OCI-M1 (cell line): ENCODE results near the gene TTLL9.

Source experiments
- DNase-seq: peaks from one replicate; lab custom pipeline; 2025; lab: John Stamatoyannopoulos, UW

The TTLL9 gene

DNA sequence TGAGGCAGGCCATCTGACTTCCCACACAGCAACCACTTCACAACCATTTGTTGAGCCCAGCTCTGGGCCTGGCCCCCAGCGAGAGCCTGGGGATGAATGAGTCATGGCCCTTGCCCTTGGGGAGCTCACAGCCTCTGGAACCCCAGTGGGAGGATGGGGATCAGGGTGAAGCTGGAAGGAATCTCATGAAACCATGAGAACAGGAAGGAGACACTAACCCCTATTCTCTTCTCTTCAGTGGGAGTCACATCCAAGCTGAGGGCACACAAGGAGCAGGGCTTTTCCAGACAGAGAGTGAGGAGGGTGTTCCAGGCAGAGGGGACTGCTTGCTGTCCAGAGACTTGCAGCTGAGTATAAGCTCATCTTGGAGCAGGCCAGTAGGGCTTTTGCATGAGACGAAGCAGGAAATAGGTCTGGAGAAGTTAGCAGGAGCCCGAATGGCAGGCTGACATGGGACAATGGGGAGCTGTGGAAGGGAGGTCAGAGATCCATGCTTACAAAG is 32.5 kb upstream of the TTLL9 start:
- peak; percentile 15 for DNase-seq

DNA sequence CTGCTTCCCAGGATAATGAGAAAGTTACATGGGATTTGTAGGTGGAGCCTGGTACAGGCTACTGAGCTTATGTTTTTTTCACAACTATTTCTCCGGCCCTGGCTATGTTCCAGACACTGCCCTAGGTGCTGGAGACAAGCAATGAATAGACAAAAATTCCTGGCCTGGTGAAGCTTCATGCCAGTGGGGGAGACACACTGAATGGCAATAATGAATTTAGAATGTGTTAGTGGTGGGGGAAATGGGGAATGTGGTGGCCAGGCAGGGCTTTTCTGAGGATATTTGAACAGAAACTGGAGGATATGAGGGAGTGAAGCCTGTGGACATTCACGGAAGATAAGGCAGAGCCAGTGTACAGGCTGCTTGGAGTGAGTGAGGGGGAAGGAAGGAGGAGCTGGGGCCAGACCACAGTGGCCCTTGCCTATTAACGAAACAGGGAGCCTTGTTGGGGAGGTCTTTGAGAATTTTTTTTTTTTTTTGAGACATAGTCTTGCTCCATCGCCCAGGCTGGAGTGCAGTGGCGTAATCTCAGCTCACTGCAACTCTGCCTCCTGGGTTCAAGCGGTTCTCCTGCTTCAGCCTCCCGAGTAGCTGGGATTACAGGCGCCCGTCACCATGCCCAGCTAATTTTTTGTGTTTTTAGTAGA is 31.7 kb upstream of the TTLL9 start:
- DNase-seq, result peak; percentile 58

DNA sequence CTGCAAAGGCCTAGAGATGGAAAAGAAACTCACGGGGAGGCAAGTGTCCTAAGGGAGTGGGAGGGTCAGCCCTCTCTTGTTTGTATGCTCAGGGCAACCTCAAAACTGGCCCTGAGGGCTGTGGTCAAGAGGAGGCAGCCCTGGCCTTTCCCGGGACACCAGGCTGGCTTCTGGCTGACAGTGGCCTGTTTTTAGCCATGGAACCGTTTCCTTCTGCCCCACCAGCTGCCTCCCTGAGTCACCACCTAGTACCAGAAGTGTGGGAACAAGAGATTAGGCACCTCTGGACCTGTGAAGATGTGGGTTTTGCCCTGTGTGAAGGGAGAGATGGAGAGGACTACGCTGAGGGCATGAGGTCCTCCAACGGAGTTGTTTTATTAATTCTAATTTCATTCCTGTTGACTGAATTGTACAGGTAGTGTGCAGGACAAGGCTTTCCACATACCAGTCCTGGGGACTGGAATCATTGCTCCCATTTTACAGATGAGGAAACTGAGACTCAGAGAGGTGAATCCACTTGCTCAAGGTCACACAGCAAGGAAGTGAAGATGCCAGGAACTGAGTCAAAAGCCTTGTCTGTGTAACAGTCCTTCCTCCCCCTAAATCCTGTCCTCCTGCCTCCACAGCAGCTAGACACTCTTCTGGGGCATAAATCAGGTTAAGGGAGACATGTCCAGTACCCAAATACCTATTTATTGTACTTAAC is 30.5 kb upstream of the TTLL9 start:
- no peak for DNase-seq

DNA sequence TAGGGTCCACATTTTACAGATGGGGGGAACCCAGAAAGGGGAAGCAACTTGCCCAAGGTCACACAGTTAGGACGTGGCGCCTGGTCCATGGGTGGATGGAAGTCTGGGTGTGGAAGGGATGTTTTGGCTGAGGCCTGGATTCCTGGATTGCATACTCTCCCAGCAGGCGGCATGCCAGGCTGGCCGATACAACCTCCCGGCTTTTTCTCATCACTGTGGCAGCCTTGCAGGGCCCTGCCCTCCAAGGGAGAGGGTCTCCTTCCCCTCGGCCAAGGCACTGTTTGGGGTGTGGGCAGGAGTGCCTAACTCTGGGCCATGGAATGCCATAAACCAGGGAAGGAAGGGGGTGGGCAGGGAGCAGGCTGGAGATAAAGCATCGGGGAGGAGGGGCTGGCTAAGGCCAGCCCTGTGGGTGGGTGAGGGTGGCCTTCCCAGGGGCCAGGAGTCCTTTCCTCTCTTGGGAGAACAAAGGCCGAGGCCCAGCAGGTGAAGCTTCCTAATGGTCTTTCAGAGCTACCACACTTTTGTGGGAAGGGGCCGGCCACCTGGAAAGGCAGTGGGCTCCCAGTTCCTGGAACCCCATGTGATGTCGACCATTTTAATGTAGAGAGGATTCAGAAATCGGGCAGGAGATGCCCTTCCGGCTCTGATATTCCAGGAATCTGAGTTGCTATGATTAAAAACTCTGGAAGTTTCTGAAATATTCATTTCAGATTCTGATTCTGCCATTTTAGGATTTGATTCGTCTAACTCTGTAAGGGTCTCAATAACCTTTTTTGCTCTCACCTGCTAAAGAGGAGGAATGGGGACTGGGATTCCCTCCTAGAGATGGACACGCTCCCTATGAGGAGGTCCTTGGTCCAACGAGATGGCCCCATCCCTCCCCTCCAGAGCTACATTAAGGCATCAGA is 29.3 kb upstream of the TTLL9 start:
- DNase-seq, result no peak

DNA sequence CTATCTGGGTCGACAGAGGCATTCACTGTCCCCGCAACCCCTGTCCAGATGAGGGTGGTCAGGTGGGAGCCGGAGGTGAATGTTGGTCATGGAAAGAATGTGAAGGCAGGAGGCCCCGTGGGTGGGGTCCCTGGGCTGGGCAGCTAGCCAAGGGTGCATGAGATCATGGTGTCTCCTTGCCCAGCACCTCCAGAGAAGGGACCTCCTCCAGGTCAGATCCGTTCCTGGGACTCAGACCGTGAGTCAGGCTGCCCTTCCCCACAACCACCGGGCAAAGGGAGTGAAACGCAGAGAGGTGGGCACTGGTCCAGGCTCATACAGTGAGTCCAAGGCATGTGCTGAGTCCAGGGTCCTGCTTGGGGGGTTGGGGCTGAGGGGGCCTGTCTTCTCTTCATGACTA is 28.5 kb upstream of the TTLL9 start:
- DNase-seq, result no peak

DNA sequence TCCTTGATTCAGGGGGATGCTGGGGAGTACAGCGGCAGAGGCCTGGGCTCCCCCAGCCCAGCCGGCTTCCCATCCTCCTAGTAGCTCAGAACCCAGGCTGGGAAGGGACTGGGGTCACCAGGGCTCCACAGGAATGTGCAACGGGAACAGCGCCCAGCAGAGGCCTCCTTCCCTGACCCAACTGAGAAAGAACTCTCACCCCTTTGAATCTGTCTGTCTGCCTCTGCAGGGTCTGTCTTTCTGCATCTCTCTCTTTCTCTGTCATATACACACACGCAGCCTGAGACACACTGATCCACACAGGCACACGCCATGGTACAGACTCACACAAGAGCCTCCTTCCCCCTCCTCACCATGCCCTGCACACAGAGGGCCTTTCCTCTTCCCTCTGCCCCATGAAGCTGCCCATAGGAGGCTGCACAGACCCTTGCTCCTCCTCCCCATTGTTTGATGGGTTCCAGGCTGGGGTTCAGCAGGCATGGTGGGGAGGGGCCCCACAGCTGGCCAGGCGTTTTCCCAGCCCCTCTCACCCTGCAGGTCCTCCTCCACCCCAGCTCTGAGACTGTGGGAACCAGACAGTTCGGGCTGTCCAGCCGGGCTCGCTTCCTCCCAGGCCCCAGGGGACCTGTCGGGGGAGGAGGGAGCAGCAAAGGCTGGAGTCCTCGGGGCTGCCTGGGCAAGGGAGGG is 27.8 kb upstream of the TTLL9 start:
- no peak for DNase-seq

DNA sequence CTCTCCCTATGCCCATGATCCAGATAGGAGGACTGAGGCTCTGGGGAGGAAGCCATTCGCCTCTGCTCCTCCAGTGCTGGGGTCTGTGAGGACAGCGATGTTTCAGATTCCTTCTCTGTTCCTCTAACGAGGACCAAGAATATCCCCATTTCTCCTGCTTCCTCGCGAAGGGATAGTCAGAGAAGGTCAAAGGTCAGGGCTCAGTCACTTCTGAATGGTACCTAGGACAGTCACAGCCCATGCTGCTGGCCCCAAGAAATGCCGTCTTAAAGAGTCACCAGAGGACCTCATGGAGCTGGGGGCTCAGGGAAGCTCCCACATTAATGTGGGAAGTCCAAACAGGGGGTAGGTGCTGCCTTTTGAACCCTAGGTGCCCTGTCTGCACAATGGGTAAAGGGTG is 27.1 kb upstream of the TTLL9 start:
- no peak for DNase-seq

DNA sequence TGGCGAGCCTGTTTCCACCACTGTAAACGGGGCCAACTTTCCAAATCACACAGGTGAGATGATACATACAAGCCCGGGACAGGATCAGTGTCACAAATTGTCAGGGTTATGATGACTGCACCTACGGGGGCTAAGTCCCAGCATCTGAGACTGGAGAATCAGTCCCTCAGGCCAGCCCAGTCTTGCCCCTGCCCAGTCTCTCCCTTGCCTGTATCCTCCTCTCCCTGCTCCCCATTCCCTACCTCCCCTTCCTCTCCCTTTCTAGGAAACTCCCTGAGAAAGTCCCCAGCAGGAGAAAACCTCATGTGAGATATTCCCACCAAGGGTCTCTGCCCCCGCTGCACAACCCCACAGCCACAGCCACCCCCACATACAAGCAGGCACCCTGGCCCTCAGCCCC is 26.6 kb upstream of the TTLL9 start:
- DNase-seq, result no peak

DNA sequence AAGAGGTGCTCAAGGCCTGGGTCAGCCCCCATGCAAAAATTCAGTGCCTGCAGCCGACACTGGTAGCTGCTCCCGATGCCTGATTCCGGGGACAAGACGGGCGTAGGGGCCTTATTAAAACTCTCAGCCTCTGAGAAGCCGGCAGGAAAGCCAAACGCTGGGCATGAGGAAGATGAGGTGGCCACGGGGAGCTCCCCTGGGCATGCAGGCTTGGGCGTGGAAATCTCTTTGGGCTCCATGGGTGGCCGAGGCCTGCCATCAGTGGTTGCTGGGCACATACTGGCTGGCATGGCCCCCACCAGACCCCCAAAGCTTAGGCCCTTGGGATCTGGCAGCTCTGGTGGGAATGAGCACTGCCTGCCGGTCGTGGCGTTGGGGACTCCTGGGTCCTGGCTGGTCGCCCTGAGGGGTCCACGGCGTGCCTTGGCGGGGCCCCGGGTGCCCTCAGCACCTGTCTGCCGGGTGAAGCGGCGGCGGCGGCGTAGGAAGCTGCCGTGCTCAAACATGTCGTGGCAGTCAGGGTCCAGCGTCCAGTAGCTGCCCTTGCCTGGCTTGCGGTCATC is 25.6 kb upstream of the TTLL9 start:
- DNase-seq, result no peak

DNA sequence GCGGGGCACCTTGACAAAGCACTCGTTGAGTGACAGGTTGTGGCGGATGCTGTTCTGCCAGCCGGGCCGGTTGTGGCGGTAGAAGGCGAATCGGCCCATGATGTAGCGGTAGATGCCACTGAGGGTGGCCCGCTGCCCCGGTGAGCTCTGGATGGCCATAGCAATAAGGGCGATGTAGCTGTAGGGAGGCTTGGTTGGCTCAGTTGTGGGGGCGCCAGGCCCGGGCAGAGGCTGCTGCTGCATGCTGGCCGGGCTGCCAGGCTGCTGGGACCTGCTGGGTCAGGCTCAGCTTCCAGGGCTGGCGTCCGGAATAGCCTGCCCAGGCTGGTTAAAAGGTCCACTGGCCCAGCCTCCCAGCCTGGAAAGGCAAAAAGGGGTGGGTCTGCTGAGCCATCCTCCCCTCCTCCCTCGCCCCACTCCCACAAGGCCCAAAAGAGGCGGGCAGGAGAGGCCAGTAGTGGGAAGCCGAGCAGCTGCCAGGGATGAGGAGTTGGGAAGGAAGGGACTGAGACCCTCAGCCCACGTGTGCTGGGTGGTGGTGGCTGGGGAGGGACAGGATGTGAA is 25.1 kb upstream of the TTLL9 start, which contains the start of gene FOXS1:
FOXS1 (minus strand) TSS at position 305 of the 564 bp plus-strand sequence; CDS start at position 243, 62 bp downstream.
- DNase-seq, result no peak

DNA sequence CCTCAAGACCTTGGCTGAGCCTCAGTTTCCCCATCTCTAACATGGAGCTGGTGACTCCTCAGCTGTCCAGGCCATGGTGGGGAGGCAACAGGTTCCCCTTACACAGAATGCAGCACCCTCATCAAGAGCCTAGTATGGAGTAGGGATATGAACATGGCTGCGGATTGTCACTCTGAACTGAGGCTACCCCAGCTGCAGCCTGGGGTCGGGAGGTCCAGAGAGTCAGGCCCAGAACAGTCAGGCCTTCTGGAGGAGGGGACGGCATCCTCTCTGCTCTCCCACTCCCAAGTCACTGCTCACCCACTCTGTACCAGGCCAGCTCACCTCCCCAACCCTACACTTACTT is 23.7 kb upstream of the TTLL9 start:
- DNase-seq, result no peak

DNA sequence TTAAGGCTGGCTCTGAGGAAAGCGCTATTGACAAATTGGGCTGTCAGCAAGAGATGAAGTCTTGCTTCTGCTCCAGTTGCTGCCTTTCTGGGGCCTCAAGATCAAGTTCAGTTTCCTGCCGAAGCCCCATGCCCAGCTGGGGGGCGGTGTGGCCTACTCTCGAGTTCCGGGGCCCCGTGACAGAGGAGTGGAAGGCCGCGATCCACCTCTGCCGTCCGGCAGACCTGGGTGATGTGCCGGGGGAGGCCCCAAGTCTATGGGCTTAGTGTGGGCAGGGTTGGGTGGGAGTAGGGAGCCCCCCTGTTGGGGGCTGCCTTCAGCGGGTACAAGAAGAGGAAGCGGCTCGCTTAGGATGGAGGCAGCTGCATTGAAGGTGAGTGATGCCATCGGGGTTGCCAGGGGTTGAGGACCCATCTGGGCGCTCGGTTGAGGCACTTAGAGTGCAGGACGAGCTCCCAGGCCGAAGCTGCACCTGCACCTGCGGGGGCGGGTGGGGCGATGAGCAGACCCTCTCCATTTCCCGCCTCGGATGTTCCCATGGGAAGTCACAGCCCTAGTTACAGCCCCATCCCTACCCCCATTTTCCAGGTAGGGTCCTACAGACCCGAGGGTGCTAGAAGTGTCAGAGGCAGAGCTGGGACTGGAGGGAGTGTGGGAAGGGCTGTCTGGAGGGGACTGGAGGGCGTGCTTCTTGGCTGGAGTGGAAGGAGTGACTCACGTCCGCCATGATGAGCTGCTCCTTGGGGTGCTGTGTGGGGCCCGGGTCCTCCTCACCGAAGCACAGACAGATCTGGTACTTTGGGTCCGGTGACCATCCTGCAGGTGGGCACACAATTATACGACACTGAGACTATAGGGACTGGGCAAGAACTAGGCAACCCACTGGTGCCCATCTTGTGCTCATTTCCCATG is 22.1 kb upstream of the TTLL9 start:
- no peak for DNase-seq

DNA sequence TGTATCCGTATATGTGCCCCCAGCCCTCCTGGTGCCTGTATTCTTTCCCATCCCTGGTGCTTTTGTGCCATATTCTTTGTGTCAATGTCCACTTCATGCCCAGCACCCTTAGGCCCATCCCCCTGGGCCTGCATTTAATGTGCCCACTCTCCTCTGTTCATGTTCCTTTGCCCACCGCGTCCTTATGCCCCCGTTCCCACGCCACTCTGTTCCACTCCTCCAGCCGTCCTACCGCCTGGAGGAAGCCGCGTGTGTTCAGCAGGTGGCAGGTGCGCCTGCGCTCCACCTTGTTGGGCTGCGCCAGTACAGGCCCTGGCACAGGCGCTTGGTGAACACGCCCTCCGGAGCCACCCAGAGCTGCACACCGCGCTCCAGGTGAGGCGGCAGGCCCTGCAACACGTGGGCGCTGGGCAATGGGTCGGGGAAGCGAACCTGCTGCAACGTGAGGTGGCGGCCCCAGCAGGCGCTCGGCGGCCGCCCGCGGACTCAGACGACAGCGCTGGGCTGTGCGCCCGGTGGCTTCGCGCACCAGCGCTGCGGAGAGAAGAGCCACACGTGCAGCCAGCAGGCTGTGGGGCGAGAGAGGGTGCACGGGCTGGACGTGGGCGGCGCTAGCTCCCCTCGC is 21.0 kb upstream of the TTLL9 start:
- DNase-seq, result no peak

DNA sequence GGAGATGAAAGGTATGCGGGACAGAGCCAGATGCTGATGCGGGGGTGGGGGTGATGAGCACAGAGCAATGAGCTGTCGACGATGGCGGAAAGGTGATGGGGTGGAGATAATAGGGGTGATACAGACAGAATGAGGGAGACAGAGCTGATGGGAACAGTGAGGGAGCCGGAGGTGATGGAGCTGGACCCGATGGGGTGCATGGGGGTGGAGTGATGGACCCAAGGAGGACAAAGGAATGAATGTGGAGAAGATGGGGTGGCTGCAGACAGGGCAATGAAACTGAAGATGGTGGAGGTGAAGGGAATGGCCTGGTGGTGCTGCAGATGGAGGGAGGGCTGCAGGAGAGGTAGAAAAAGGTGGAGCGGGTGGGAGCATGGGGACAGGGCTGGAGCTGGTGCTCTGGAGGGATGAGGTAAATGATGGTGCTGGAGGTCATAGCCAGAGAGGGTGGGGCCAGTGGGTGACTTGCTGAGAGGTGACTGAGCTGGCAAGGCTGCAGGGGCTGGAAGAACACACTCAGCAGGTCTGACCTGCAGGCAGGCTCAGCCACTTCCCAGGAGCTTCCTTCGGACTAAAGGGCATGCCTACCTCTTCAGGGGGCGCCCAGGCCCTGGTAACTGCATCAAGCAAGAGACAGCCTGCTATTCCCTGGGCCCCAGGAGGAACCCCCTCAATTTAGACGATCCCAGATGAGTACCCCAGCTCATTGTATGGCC is 19.0 kb upstream of the TTLL9 start:
- no peak for DNase-seq

DNA sequence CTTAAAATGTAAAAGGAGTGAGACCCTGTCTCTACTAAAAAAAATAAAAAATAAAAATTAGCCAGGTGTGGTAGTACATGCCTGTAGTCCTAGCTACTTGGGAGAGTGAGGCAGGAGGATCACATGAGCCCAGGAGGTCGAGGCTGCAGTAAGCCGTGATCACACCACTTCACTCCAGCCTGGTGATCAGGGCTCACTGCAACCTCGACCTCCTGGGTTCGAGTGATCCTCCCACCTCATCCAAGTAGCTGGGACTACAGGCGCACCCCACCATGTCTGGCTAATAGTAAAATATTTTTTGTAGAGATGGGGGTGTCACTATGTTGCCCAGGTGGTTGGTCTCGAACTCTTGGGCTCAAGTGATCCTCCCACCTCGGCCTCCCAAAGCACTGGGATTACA is 17.0 kb upstream of the TTLL9 start:
- no peak for DNase-seq

DNA sequence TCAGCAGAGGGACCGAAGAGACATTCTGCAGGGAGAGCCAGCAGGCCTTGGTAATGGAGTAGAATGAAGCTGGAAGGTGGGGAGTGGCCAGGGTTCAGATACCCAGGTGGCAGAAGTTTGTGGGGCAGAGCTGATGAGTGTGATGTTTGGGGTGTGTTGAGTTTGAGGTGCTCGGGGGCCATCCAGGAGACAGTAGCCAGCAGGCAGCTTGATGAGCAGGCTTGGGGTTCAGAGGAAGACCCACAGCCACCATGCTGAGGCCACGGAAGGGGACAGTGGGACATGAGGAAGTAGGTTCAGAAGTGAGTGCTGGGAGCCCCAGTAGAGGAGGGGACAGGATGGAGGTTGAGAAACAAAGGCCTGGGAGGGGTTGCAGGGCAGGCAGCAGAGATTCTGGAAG is 13.9 kb upstream of the TTLL9 start:
- DNase-seq, result no peak

DNA sequence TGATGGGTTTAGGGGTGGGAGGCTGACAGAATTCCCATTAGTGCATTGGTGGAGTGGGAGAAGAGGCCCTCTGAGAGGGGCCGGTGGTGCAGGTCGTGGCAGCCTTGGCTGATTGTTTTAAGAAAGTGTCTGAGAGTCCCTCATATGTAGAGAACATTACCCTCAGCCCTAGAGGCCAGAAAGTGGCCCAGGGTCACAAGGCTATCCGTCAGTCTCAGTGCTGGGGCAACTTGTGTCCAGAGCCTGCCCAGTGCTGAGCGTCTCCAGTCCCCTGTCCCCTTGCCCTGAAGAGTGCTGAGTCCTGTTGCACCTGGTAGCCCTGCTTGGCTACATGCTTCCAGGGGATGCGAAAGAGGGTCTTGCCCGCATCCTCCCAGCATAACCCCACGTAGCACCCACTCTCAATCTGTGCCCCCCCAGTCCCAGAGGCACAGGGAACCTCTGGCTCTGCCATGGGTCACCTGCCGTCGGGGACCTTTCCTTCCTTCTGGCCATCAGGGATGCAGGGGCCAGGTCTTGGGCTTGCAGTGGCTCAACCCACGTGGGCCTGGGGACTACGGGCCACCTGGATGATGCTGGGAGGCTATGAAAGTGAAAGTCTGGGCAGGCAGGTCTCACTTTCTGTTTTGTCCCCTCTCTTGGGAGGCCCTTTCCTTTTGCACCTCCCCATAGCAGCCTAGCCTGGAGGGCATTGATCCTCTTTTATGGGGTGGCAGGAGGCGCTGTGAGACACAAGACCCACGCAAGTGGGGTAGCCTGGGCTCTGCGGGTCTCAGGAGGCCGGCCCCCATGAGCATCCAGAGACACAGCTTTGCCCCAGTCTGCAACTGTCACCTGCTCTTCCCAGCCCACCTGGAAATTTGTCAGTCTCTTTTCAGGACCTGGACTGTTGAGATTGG is 12.3 kb upstream of the TTLL9 start:
- DNase-seq, result no peak

DNA sequence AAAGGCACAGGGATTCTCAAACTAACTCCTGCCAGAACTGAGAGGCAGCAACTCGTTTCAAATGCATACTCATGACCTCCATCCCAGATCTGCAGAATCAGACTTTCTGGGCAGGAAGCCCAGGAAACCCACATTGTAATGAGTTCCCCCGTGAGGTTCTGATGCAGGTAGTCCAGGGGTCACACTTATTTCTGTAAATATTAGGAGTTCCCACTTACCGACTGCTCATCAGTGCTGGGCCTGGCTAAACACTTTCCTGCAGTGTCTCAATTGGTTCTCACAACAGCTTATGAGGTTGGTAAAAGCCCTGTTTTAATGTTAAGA is 11.7 kb upstream of the TTLL9 start:
- no peak for DNase-seq
